A673 (cell line): ENCODE data around the gene SCART1.

ENCODE experiments used
- EZH2 ChIP-seq: fragments of 200-600 bp; sonication (generic); IDR thresholded peaks from 2 replicates; pipeline ENCODE4 v1.6.1; 2017; ENCODE audit warnings: borderline replicate concordance, low read depth, mild to moderate bottlenecking, mixed read lengths, antibody characterized with exemption, low read length; ENCODE audit not compliant: poor library complexity, severe bottlenecking
- TF ChIP-seq, protein P1 (sequence below): fragments of 300-800, 200-600 bp; sonication (generic); conservative IDR thresholded peaks from 2 replicates; pipeline ENCODE4 v1.5.1; 2017; ENCODE audit warnings: low read depth, mild to moderate bottlenecking, antibody characterized with exemption, low read length, moderate library complexity, mixed read lengths

DNA sequence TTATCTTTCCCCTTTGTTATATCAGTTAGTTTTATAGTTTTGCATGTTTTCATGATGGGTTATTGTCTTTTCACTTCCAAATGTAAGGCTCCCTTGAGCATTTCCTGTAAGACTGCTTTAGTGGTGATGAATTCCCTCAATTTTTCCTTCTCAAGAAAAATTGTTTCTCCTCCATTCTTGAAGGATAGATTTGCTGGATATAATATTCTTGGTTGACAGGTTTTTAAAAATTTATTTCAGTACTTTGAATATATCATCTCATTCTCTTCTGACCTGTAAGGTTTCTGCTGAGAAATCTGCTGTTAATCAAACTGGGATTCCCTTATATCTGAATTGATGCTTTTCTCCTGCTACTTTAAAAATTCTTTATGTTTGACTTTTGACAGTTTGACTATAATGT lies 33.3 kb downstream of the SCART1 start:
- TF ChIP-seq, protein P1, sequence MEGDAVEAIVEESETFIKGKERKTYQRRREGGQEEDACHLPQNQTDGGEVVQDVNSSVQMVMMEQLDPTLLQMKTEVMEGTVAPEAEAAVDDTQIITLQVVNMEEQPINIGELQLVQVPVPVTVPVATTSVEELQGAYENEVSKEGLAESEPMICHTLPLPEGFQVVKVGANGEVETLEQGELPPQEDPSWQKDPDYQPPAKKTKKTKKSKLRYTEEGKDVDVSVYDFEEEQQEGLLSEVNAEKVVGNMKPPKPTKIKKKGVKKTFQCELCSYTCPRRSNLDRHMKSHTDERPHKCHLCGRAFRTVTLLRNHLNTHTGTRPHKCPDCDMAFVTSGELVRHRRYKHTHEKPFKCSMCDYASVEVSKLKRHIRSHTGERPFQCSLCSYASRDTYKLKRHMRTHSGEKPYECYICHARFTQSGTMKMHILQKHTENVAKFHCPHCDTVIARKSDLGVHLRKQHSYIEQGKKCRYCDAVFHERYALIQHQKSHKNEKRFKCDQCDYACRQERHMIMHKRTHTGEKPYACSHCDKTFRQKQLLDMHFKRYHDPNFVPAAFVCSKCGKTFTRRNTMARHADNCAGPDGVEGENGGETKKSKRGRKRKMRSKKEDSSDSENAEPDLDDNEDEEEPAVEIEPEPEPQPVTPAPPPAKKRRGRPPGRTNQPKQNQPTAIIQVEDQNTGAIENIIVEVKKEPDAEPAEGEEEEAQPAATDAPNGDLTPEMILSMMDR: no peak
- TF ChIP-seq EZH2: no peak
